Common myeloid progenitor, CD34-positive (primary cell): ENCODE results near the gene SMIM11.
A peak's percentile ranks its signal among the peaks of the same experiment; 100 is the strongest.

ENCODE experiments used
- CTCF ChIA-PET: fragments of 350-600 bp; sonication (Branson Sonifier 250); formaldehyde crosslinking; loops from one replicate; lab custom pipeline; 2021; ENCODE audit warnings: antibody characterized with exemption; lab: Charles Lee
- POLR2A ChIA-PET: fragments of 350-600 bp; sonication (Branson Sonifier 250); formaldehyde crosslinking; loops from one replicate; lab custom pipeline; 2021; ENCODE audit warnings: antibody characterized with exemption; lab: Charles Lee
- DNase-seq, 3 donors: peaks; one replicate each; pipeline versions ENCODE4 v3.0.0 to v3.0.0-alpha.2; 2013
- H3K27ac ChIP-seq, 2 experiments: 1 replicate in 1 of 2; 2 replicates in 1 of 2; pipeline ENCODE4 v1.7.0; 2013; ENCODE audit warnings: inconsistent platforms in 2 of 2, low read length in 2 of 2, mild to moderate bottlenecking in 2 of 2, low read depth in 1 of 2, moderate library complexity in 1 of 2; ENCODE audit not compliant: severe bottlenecking in 2 of 2, insufficient read depth in 1 of 2, poor library complexity in 1 of 2
- H3K27me3 ChIP-seq, 5 experiments: replicated peaks in 2 of 5; 1 replicate in 3 of 5; 2 replicates in 2 of 5; pipeline versions ENCODE4 v1.6.1 to v1.7.0; 2013; ENCODE audit warnings: low read length in 4 of 5, mild to moderate bottlenecking in 2 of 5, moderate library complexity in 2 of 5, inconsistent platforms in 1 of 5; ENCODE audit not compliant: insufficient read depth in 5 of 5, control insufficient read depth in 4 of 5
- H3K36me3 ChIP-seq, 4 experiments: 1 replicate in 2 of 4; 2 replicates in 2 of 4; pipeline versions ENCODE4 v1.6.1 to v1.7.0; 2013; ENCODE audit warnings: low read length in 3 of 4, control low read depth in 1 of 4, mild to moderate bottlenecking in 1 of 4; ENCODE audit not compliant: control insufficient read depth in 4 of 4, insufficient read depth in 4 of 4
- H3K4me1 ChIP-seq, 4 experiments: 1 replicate in 3 of 4; 2 replicates in 1 of 4; pipeline versions ENCODE4 v1.6.1 to v1.7.1; 2013; ENCODE audit warnings: low read length in 3 of 4, mild to moderate bottlenecking in 3 of 4, control low read depth in 1 of 4, inconsistent platforms in 1 of 4, moderate library complexity in 1 of 4; ENCODE audit not compliant: control insufficient read depth in 4 of 4, insufficient read depth in 4 of 4; ENCODE audit errors: control extremely low read depth in 1 of 4
- H3K4me3 ChIP-seq, 7 experiments: 1 replicate in 4 of 7; 2 replicates in 3 of 7; pipeline versions ENCODE4 v1.5.1 to v1.7.0; 2013; ENCODE audit warnings: mild to moderate bottlenecking in 7 of 7, low read length in 6 of 7, moderate library complexity in 6 of 7, inconsistent platforms in 2 of 7, low read depth in 2 of 7, control low read depth in 1 of 7; ENCODE audit not compliant: insufficient read depth in 4 of 7, control insufficient read depth in 1 of 7; ENCODE audit errors: extremely low read depth in 1 of 7
- H3K9me3 ChIP-seq, 5 experiments: 1 replicate in 4 of 5; 2 replicates in 1 of 5; pipeline versions ENCODE4 v1.6.1 to v1.7.1; 2013; ENCODE audit warnings: low read length in 4 of 5, mild to moderate bottlenecking in 2 of 5, inconsistent platforms in 1 of 5, low read depth in 1 of 5, moderate library complexity in 1 of 5; ENCODE audit not compliant: control insufficient read depth in 4 of 5, insufficient read depth in 2 of 5; ENCODE audit errors: control extremely low read depth in 1 of 5
- WGBS: methylation state at CpG from one replicate; pipeline ENCODE4 v1.1.5; 2013; ENCODE audit not compliant: insufficient coverage; 5-methylcytosine and 5-hydroxymethylcytosine counted together

The SMIM11 gene

GRCh38 chr21:34353182-34353581 is 22.1 kb upstream of the SMIM11 start:
- H3K9me3 ChIP-seq, result peaks cover 0 to 7% (median 0%) of the 10 kb centered on the region in 5 experiments
- no peaks in the 10 kb centered on the region for H3K4me1 ChIP-seq
- H3K27me3 ChIP-seq, result no peaks in the 10 kb centered on the region
- no peak overlapping the region for H3K4me3 ChIP-seq
- ChIA-PET CTCF (interaction anchor here (1.0 to 4.9 kb wide), 3 partner anchors 9 to 430 kb away, joined by 3 to 37 read pairs (median 4); partner anchors contain the start of gene KCNE2), POLR2A (no interaction called here)
- DNase-seq, result no peak
- H3K36me3 ChIP-seq, result no peaks in the 10 kb centered on the region
- no peak overlapping the region for H3K27ac ChIP-seq
- WGBS, result 100% methylated on average over 1 of the region's 6 CpGs

- Histone ChIP-seq H3K4me3 (no peak overlapping the region), H3K36me3 (no peaks in the 10 kb centered on the region), H3K9me3 (peaks cover 0 to 7% (median 0%) of the 10 kb centered on the region in 5 experiments), H3K27me3 (no peaks in the 10 kb centered on the region), H3K27ac (no peak overlapping the region), H3K4me1 (no peaks in the 10 kb centered on the region)
- ChIA-PET POLR2A (no interaction called here), CTCF (interaction anchor here (0.7 to 4.9 kb wide), 3 partner anchors 8 to 431 kb away, joined by 3 to 37 read pairs (median 3); no protein-coding TSS in a partner anchor)
- 86% methylated on average over 2 of the region's 4 CpGs for WGBS
- no peak for DNase-seq
These were observed 20.5 kb upstream of the SMIM11 start for GRCh38 chr21:34354836-34355235.

GRCh38 chr21:34355570-34355969 is 19.7 kb upstream of the SMIM11 start:
- DNase-seq, result no peak
- 100% methylated on average over 5 of the region's 5 CpGs for WGBS
- no peak overlapping the region for H3K27ac ChIP-seq
- H3K9me3 ChIP-seq, result peaks cover 0 to 7% (median 0%) of the 10 kb centered on the region in 5 experiments
- H3K4me3 ChIP-seq, result no peak overlapping the region
- H3K27me3 ChIP-seq, result no peaks in the 10 kb centered on the region
- POLR2A ChIA-PET, result no interaction called here
- CTCF ChIA-PET, result interaction anchor here (0.9 to 4.9 kb wide), 2 partner anchors 247 to 432 kb away, joined by 3 to 37 read pairs; no protein-coding TSS in a partner anchor
- no peaks in the 10 kb centered on the region for H3K36me3 ChIP-seq
- H3K4me1 ChIP-seq, result no peaks in the 10 kb centered on the region

DNA sequence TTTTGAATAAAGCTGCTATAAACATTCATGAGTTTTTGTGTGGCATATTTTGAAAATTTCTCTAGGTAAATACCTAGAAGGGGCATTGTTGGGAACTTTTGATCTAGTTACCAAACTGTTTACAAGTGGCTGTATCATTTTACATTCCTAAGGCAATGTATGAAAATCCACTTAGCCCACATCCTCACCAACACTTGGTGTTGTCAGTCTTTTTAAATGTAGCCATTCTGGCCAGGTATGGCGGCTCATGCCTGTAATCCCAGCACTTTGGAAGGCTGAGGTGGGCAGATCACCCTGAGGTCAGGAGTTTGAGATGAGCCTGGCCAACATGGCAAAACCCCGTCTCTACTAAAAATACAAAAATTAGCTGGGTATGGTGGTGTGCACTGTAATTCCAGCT is 17.4 kb upstream of the SMIM11 start:
- WGBS, result 91% methylated on average over 1 of the region's 2 CpGs
- Histone ChIP-seq H3K4me1 (peaks cover 0 to 2% (median 0%) of the 10 kb centered on the region in 4 experiments), H3K27ac (no peak overlapping the region), H3K27me3 (no peaks in the 10 kb centered on the region), H3K4me3 (no peak overlapping the region), H3K36me3 (no peaks in the 10 kb centered on the region), H3K9me3 (peaks cover 0 to 7% (median 0%) of the 10 kb centered on the region in 5 experiments)
- DNase-seq, result no peak
- POLR2A ChIA-PET, result no interaction called here
- CTCF ChIA-PET, result no interaction called here

DNA sequence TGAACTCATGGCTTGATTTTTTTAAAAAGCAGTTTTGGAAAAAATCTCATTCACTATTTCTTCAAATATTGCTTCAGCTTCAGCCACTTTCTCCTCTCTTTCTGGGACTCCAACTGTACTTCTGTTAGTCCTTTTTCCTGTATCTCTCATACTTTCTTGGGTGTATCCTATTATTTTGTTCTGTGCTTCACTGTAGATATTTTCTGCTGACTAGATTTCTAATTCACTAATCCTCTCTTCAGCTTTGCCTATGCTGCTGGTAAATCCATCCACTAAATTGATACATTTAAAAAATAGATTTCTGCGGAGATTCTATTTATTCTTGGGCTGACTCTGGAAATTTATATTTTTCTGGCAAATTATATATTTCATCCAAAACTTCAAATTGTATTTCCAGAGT is 16.4 kb upstream of the SMIM11 start:
- DNase-seq, result no peak
- H3K4me1 ChIP-seq, result peaks cover 0 to 2% (median 0%) of the 10 kb centered on the region in 4 experiments
- ChIA-PET POLR2A (no interaction called here), CTCF (interaction anchor here (0.7 to 0.8 kb wide), 2 partner anchors 54 to 272 kb away, joined by 3 read pairs; no protein-coding TSS in a partner anchor)
- peaks cover 0 to 7% (median 0%) of the 10 kb centered on the region in 5 experiments for H3K9me3 ChIP-seq
- no peaks in the 10 kb centered on the region for H3K27me3 ChIP-seq
- WGBS, result no CpG with 5 or more reads among the region's 1 CpG
- H3K36me3 ChIP-seq, result no peaks in the 10 kb centered on the region
- no peak overlapping the region for H3K27ac ChIP-seq
- H3K4me3 ChIP-seq, result no peak overlapping the region

DNA sequence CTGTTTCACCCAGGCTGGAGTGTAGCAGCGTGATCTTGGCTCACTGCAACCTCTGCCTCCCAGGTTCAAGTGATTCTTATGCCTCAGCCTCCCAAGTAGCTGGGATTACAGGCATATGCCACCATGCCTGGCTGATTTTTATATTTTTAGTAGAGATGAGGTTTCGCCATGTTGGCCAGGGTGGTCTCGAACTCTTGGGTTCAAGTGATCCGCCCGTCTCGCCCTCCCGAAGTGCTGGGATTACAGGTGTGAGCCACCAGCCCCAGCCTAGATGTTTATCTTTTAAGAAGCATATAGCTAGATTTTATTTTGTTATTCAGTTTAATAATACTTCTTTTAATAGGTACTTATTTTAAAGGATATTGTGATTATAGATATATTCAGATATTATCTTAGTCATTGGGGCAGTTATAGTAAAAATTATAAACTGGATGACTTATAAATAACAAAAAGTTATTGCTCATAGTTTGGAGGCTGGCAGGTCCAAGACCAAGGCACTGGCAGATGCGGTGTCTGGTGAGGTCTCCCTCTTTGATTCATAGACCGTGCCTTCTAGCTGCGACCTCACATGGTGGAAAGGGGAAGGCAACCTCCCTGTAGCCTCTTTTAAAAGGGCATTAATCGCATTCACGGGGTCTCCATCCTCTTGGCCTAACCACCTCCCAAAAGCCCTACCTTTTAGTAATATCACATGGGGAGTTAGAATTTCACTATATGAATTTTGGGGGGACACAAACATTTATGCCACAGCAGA is 14.6 kb upstream of the SMIM11 start:
- peaks cover 0 to 7% (median 0%) of the 10 kb centered on the region in 5 experiments for H3K9me3 ChIP-seq
- peaks cover 0 to 2% (median 0%) of the 10 kb centered on the region in 4 experiments for H3K4me1 ChIP-seq
- WGBS, result 91% methylated on average over 3 of the region's 12 CpGs
- H3K36me3 ChIP-seq, result no peaks in the 10 kb centered on the region
- H3K4me3 ChIP-seq, result no peak overlapping the region
- ChIA-PET CTCF (interaction anchor here (0.6 to 1.3 kb wide), 5 partner anchors 9 to 436 kb away, joined by 3 read pairs; no protein-coding TSS in a partner anchor), POLR2A (no interaction called here)
- no peak overlapping the region for H3K27ac ChIP-seq
- DNase-seq, result no peak
- no peaks in the 10 kb centered on the region for H3K27me3 ChIP-seq

DNA sequence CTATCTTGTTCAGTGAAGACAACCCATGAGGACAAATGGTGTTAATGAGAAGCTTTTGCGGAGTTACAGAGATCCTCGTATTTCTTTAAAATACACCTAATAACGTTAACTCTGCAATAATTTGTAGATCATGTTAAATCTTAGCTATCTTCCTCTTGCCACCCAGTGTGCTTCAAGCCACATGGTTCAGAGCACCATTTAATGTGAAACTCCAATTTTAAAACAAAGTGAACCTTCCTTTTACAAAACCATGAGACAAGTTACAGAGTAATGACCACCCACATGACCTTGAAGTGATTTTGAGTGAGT is 13.2 kb upstream of the SMIM11 start:
- Histone ChIP-seq H3K36me3 (no peaks in the 10 kb centered on the region), H3K27ac (no peak overlapping the region), H3K4me3 (peak overlapping the region in 1 of 7 experiments; percentile 14), H3K9me3 (peaks cover 0 to 7% (median 0%) of the 10 kb centered on the region in 5 experiments), H3K4me1 (peaks cover 0 to 2% (median 0%) of the 10 kb centered on the region in 4 experiments), H3K27me3 (no peaks in the 10 kb centered on the region)
- no peak for DNase-seq
- ChIA-PET POLR2A (no interaction called here), CTCF (interaction anchor here (0.6 to 3.0 kb wide), 9 partner anchors 14 to 460 kb away, joined by 3 to 15 read pairs (median 4); no protein-coding TSS in a partner anchor)
- whole genome bisulfite sequencing, result no CpG with 5 or more reads among the region's 3 CpGs
